ENCODE data around the gene VOPP1. TPM values are rescaled to one million over a fixed set of nuclear protein-coding genes. Genes with fewer than 3 reads are reported as not detected.

VOPP1 gene
- total and polyA plus RNA-seq, 11 donors, result 9.9 to 58.0 (median 22.9) TPM

DNA sequence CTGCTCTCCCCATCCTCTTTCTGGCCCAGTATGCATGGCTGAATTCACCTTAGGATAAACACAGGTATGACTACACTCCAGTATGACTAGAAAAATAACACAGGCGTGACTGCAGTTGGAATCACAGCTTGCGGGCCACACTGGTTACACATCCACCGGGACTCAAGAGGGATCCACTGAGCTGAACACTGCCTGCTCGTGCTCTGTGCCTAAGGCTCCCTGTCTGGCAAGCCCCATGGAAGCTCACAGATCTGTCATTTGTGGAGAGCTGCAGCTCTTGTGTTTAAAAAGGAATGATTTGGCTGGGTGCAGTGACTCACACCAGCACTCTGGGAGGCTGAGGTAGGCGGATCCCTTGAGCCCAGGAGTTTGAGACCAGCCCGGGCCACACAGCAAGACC lies 26.8 kb downstream of the VOPP1 start:
- H3K4me3 ChIP-seq, result no peak overlapping the region
- no peaks in the 10 kb centered on the region for H3K27me3 ChIP-seq
- H3K4me1 ChIP-seq, result peaks cover 0 to 50% (median 31%) of the 10 kb centered on the region in 12 donors
- peak overlapping the region in 6 of 12 donors; percentile 13 to 53 (median 38) for H3K27ac ChIP-seq
- intact Hi-C loops (cut with DNase I), result no loop called here
- TF ChIP-seq POLR2A (IDR thresholded peaks at IDR 0.05), result no peak
- TF ChIP-seq, protein P1, sequence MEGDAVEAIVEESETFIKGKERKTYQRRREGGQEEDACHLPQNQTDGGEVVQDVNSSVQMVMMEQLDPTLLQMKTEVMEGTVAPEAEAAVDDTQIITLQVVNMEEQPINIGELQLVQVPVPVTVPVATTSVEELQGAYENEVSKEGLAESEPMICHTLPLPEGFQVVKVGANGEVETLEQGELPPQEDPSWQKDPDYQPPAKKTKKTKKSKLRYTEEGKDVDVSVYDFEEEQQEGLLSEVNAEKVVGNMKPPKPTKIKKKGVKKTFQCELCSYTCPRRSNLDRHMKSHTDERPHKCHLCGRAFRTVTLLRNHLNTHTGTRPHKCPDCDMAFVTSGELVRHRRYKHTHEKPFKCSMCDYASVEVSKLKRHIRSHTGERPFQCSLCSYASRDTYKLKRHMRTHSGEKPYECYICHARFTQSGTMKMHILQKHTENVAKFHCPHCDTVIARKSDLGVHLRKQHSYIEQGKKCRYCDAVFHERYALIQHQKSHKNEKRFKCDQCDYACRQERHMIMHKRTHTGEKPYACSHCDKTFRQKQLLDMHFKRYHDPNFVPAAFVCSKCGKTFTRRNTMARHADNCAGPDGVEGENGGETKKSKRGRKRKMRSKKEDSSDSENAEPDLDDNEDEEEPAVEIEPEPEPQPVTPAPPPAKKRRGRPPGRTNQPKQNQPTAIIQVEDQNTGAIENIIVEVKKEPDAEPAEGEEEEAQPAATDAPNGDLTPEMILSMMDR (IDR thresholded peaks at IDR 0.05), result peak in 3 of 12 donors; percentile 6 to 35 (median 15)
- DNase-seq, result peak in 2 of 5 donors; percentile 54 to 64
- H3K36me3 ChIP-seq, result no peaks in the 10 kb centered on the region
- peak; percentile 78 to 90 (median 86) for ATAC-seq
- H3K9me3 ChIP-seq, result no peaks in the 10 kb centered on the region
- WGBS, 4 donors, result 74 to 86% (median 83%) methylated on average over 4 to 6 of the region's 6 CpGs

- TF ChIP-seq, protein P1 (IDR thresholded peaks at IDR 0.05), result no peak
- no peak for TF ChIP-seq POLR2A (IDR thresholded peaks at IDR 0.05)
- WGBS, 4 donors, result 95 to 97% (median 96%) methylated on average over 20 of the region's 20 CpGs
- Histone ChIP-seq H3K36me3 (no peaks in the 10 kb centered on the region), H3K27me3 (no peaks in the 10 kb centered on the region), H3K9me3 (no peaks in the 10 kb centered on the region), H3K4me1 (peaks cover 0 to 43% (median 12%) of the 10 kb centered on the region in 12 donors), H3K27ac (no peak overlapping the region), H3K4me3 (no peak overlapping the region)
- intact Hi-C loops (cut with DNase I), result no loop called here
- no peak for DNase-seq
- ATAC-seq, result no peak
Measured at GRCh38 chr7:55540226-55540858, 32.0 kb downstream of the VOPP1 start.

DNA sequence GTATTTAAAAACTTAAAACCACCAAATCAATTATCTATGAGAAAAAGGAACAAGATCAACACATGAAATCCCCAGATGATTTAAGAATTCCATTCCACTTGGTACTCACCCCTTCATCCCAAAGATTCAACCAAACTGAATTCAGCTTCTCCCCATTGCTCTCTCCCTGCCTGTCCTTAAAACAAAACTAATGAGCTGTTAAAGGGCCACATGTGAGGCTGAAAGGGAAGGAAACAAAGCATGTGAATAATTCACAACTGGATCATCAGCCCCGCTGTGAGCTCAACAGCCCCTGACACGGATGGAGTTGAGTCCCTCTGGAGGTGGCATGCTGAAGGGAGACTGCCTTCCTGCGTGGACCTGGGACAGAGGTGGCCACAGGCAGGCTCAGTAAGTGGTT lies 32.9 kb downstream of the VOPP1 start:
- WGBS, 4 donors, result 57 to 77% (median 74%) methylated on average over 3 of the region's 3 CpGs
- no peaks in the 10 kb centered on the region for H3K9me3 ChIP-seq
- intact Hi-C loops (cut with DNase I), result no loop called here
- H3K4me3 ChIP-seq, result no peak overlapping the region
- DNase-seq (no peak), ATAC-seq (no peak)
- no peaks in the 10 kb centered on the region for H3K27me3 ChIP-seq
- H3K27ac ChIP-seq, result peak overlapping the region in 1 of 12 donors; percentile 8
- TF ChIP-seq, protein P1 (IDR thresholded peaks at IDR 0.05), result no peak
- no peak for TF ChIP-seq POLR2A (IDR thresholded peaks at IDR 0.05)
- no peaks in the 10 kb centered on the region for H3K36me3 ChIP-seq
- H3K4me1 ChIP-seq, result peaks cover 0 to 50% (median 19%) of the 10 kb centered on the region in 12 donors

- Histone ChIP-seq H3K4me1 (peaks cover 0 to 58% (median 27%) of the 10 kb centered on the region in 12 donors), H3K27ac (peak overlapping the region in 1 of 12 donors; percentile 88), H3K9me3 (no peaks in the 10 kb centered on the region), H3K36me3 (no peaks in the 10 kb centered on the region), H3K27me3 (no peaks in the 10 kb centered on the region), H3K4me3 (no peak overlapping the region)
- no peak for TF ChIP-seq POLR2A (IDR thresholded peaks at IDR 0.05)
- TF ChIP-seq, protein P1 (IDR thresholded peaks at IDR 0.05), result no peak
- ATAC-seq (no peak), DNase-seq (no peak)
- intact Hi-C loops (cut with DNase I), result no loop called here
- 88 to 93% (median 90%) methylated on average over 3 of the region's 3 CpGs for WGBS, 4 donors
Measured at GRCh38 chr7:55538538-55538937, 33.8 kb downstream of the VOPP1 start.
